HepG2 (cell line): ENCODE data around the gene STK25. TPM values are rescaled to one million over a fixed set of nuclear protein-coding genes. Genes with fewer than 3 reads are reported as not detected.

Experiments
- IKZF1 ChIP-seq: fragments of 450-650 bp; IDR thresholded peaks from 2 replicates; pipeline ENCODE4 v1.7.1; 2016
- MNT ChIP-seq: fragments of 450-650 bp; IDR thresholded peaks from 2 replicates; pipeline ENCODE4 v1.6.1; 2016
- SNRNP70 ChIP-seq: fragments of 200-400 bp; formaldehyde crosslinking; IDR thresholded peaks from 2 replicates; pipeline ENCODE4 v1.6.1; 2017; ENCODE audit warnings: mild to moderate bottlenecking, low read depth, low read length, moderate library complexity
- TCF12 ChIP-seq, 2 experiments: fragments of 450-650 bp in 1 of 2; sonication (generic) in 1 of 2; formaldehyde crosslinking in 1 of 2; IDR thresholded peaks; 2 replicates each; pipeline versions ENCODE4 v1.6.1 to v1.8.0; 2017 to 2022; ENCODE audit warnings: antibody characterized with exemption in 1 of 2, mild to moderate bottlenecking in 1 of 2, missing genetic modification reagents in 1 of 2, moderate library complexity in 1 of 2
- ZBED4 ChIP-seq: sonication (generic); formaldehyde crosslinking; IDR thresholded peaks from 2 replicates; pipeline ENCODE4 v1.4.0; 2020; ENCODE audit warnings: missing genetic modification reagents, borderline replicate concordance
- ZNF281 ChIP-seq: sonication (generic); formaldehyde crosslinking; IDR thresholded peaks from 2 replicates; pipeline ENCODE4 v1.4.0; 2020; ENCODE audit warnings: missing genetic modification reagents, borderline replicate concordance
- ZNF749 ChIP-seq: sonication (generic); formaldehyde crosslinking; IDR thresholded peaks from 2 replicates; pipeline ENCODE4 v1.8.0; 2022; ENCODE audit warnings: mild to moderate bottlenecking, missing genetic modification reagents, moderate library complexity, borderline replicate concordance
- polyA plus RNA-seq, 8 experiments: library from polyadenylated mRNA; depleted of rRNA in 3 of 8; stranded (reverse) in 7 of 8; unstranded in 1 of 8; fragments of >200 nt; fragmentation: Illumina TruSeq in 4 of 8; extraction: Trizol in 4 of 8; gene quantifications; 2 replicates each; pipeline versions ENCODE4 v1.2.1 to v1.2.3, GENCODE V29; 2011 to 2016; ENCODE audit warnings: low read depth in 4 of 8, missing spikeins in 1 of 8, mixed read lengths in 1 of 8; ENCODE audit not compliant: insufficient read depth in 1 of 8
- total RNA-seq, 5 experiments: library from RNA; depleted of rRNA; stranded (reverse); fragments of >200 nt; fragmentation: Illumina TruSeq; extraction: Trizol; gene quantifications; 2 replicates each; pipeline ENCODE4 v1.2.3, GENCODE V29; 2016; ENCODE audit warnings: low read depth in 1 of 5
- TF ChIP-seq, protein P1 (sequence below): sonication (generic); formaldehyde crosslinking; IDR thresholded peaks from 2 replicates; pipeline ENCODE4 v1.5.1; 2020; ENCODE audit warnings: mild to moderate bottlenecking, missing genetic modification reagents, moderate library complexity
- TF ChIP-seq, protein P2 (sequence below): IDR thresholded peaks from 2 replicates; pipeline ENCODE4 v1.6.1; 2016
- TF ChIP-seq, protein P3 (sequence below): sonication (generic); formaldehyde crosslinking; IDR thresholded peaks from 2 replicates; pipeline ENCODE4 v1.9.0; 2022; ENCODE audit warnings: missing genetic modification reagents, mild to moderate bottlenecking, borderline replicate concordance

Gene STK25
- total and polyA plus RNA-seq, 2 of the 13 experiments (the other 11 are each of a cell fraction or from before 2014, with no cell fraction given): 177 to 481 TPM

GRCh38 chr2:241546771-241547498 is 38.6 kb upstream of the STK25 start (continued):
- TF ChIP-seq ZBED4 (CRISPR knock-in tag) (no peak), IKZF1 (no peak), TCF12 (IDR thresholded peaks at IDR 0.05) (no peak), TCF12 (CRISPR knock-in tag; IDR thresholded peaks at IDR 0.05) (no peak), ZNF281 (no peak), MNT (peak; percentile 2; the same call in 1 of the 2 replicates), SNRNP70 (no peak), ZNF749 (0 out of 2 replicates have a peak, but pooled peaks have one; percentile 37)
- TF ChIP-seq, protein P1, sequence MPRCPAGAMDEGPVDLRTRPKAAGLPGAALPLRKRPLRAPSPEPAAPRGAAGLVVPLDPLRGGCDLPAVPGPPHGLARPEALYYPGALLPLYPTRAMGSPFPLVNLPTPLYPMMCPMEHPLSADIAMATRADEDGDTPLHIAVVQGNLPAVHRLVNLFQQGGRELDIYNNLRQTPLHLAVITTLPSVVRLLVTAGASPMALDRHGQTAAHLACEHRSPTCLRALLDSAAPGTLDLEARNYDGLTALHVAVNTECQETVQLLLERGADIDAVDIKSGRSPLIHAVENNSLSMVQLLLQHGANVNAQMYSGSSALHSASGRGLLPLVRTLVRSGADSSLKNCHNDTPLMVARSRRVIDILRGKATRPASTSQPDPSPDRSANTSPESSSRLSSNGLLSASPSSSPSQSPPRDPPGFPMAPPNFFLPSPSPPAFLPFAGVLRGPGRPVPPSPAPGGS (CRISPR knock-in tag): no peak
- TF ChIP-seq, protein P2, sequence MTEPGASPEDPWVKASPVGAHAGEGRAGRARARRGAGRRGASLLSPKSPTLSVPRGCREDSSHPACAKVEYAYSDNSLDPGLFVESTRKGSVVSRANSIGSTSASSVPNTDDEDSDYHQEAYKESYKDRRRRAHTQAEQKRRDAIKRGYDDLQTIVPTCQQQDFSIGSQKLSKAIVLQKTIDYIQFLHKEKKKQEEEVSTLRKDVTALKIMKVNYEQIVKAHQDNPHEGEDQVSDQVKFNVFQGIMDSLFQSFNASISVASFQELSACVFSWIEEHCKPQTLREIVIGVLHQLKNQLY (CRISPR knock-in tag): no peak
- TF ChIP-seq, protein P3, sequence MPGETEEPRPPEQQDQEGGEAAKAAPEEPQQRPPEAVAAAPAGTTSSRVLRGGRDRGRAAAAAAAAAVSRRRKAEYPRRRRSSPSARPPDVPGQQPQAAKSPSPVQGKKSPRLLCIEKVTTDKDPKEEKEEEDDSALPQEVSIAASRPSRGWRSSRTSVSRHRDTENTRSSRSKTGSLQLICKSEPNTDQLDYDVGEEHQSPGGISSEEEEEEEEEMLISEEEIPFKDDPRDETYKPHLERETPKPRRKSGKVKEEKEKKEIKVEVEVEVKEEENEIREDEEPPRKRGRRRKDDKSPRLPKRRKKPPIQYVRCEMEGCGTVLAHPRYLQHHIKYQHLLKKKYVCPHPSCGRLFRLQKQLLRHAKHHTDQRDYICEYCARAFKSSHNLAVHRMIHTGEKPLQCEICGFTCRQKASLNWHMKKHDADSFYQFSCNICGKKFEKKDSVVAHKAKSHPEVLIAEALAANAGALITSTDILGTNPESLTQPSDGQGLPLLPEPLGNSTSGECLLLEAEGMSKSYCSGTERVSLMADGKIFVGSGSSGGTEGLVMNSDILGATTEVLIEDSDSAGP: 0 out of 2 replicates have a peak, but pooled peaks have one; percentile 22
